ENCODE data around the gene SPINT2. TPM values are rescaled to one million over a fixed set of nuclear protein-coding genes. Genes with fewer than 3 reads are reported as not detected.

SPINT2 gene
- total and polyA plus RNA-seq, 9 donors, result 2.6 to 30.1 (median 4.7) TPM

GRCh38 chr19:38234615-38235014 is 29.8 kb upstream of the SPINT2 start:
- H3K27ac ChIP-seq (ENCODE audit: low read length), result no peak overlapping the region
- no peaks in the 10 kb centered on the region for H3K9me3 ChIP-seq (replicated peaks; ENCODE audit: control insufficient read depth, low read depth, low read length)
- DNase-seq, result no peak
- H3K4me1 ChIP-seq (ENCODE audit: control insufficient read depth, insufficient read depth, low read length), result no peaks in the 10 kb centered on the region
- H3K27me3 ChIP-seq (ENCODE audit: control insufficient read depth, insufficient read depth, low read length), result peaks cover 19% of the 10 kb centered on the region
- no peaks in the 10 kb centered on the region for H3K36me3 ChIP-seq (ENCODE audit: control insufficient read depth, insufficient read depth, low read length)
- no peak overlapping the region for H3K4me3 ChIP-seq (ENCODE audit: low read length)
- WGBS (ENCODE audit: insufficient coverage), result 100% methylated on average over 1 of the region's 4 CpGs

- H3K4me3 ChIP-seq (ENCODE audit: low read length), result no peak overlapping the region
- H3K36me3 ChIP-seq (ENCODE audit: control insufficient read depth, insufficient read depth, low read length), result no peaks in the 10 kb centered on the region
- H3K27me3 ChIP-seq (ENCODE audit: control insufficient read depth, insufficient read depth, low read length), result no peaks in the 10 kb centered on the region
- H3K9me3 ChIP-seq (replicated peaks; ENCODE audit: control insufficient read depth, low read depth, low read length), result no peaks in the 10 kb centered on the region
- DNase-seq, result no peak
- no peak overlapping the region for H3K27ac ChIP-seq (ENCODE audit: low read length)
- H3K4me1 ChIP-seq (ENCODE audit: control insufficient read depth, insufficient read depth, low read length), result peaks cover 7% of the 10 kb centered on the region
- 38% methylated on average over 7 of the region's 8 CpGs for WGBS (ENCODE audit: insufficient coverage)
These were observed 24.6 kb upstream of the SPINT2 start for GRCh38 chr19:38239816-38240215.

- no peaks in the 10 kb centered on the region for H3K9me3 ChIP-seq (replicated peaks; ENCODE audit: control insufficient read depth, low read depth, low read length)
- peaks cover 7% of the 10 kb centered on the region for H3K4me1 ChIP-seq (ENCODE audit: control insufficient read depth, insufficient read depth, low read length)
- no peak for DNase-seq
- WGBS (ENCODE audit: insufficient coverage), result 86% methylated on average over 9 of the region's 15 CpGs
- no peaks in the 10 kb centered on the region for H3K27me3 ChIP-seq (ENCODE audit: control insufficient read depth, insufficient read depth, low read length)
- H3K27ac ChIP-seq (ENCODE audit: low read length), result no peak overlapping the region
- H3K4me3 ChIP-seq (ENCODE audit: low read length), result no peak overlapping the region
- no peaks in the 10 kb centered on the region for H3K36me3 ChIP-seq (ENCODE audit: control insufficient read depth, insufficient read depth, low read length)
These were observed 21.1 kb upstream of the SPINT2 start for GRCh38 chr19:38243279-38243673.

DNA sequence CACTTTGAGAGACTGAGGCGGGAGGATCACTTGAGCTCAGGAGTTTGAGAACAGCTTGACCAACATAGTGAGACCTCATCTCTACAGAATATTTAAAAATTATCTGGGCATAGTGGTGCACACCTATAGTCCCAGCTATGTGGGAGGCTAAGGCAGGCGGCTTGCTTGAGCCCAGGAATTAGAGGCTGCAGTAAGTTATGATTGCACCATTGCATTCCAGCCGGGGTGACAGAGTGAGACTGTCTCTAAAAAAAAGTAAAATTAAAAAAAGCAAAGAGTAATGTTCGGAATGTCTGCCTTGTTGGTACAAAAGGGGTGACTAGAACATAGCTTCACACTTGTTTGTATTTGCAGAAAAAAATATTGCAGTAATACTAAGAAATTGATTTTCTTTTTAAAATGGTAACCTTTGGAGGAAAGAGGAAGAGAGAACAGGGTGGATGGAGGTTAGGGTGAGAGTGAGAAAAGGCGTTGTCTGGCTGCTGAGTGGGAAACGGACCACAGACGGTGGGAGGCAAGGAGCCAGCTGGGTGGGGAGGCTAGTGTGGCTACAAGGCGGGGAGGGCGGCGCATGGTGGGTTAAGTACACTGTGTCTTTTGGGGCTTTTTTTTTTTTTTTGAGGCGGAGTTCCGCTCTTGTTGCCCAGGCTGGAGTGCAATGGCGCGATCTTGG is 18.4 kb upstream of the SPINT2 start:
- Histone ChIP-seq H3K27ac (ENCODE audit: low read length) (no peak overlapping the region), H3K27me3 (ENCODE audit: control insufficient read depth, insufficient read depth, low read length) (no peaks in the 10 kb centered on the region), H3K4me1 (ENCODE audit: control insufficient read depth, insufficient read depth, low read length) (peaks cover 13% of the 10 kb centered on the region), H3K36me3 (ENCODE audit: control insufficient read depth, insufficient read depth, low read length) (peaks cover 2% of the 10 kb centered on the region), H3K4me3 (ENCODE audit: low read length) (no peak overlapping the region), H3K9me3 (replicated peaks; ENCODE audit: control insufficient read depth, low read depth, low read length) (no peaks in the 10 kb centered on the region)
- WGBS (ENCODE audit: insufficient coverage), result 31% methylated on average over 5 of the region's 14 CpGs
- no peak for DNase-seq

DNA sequence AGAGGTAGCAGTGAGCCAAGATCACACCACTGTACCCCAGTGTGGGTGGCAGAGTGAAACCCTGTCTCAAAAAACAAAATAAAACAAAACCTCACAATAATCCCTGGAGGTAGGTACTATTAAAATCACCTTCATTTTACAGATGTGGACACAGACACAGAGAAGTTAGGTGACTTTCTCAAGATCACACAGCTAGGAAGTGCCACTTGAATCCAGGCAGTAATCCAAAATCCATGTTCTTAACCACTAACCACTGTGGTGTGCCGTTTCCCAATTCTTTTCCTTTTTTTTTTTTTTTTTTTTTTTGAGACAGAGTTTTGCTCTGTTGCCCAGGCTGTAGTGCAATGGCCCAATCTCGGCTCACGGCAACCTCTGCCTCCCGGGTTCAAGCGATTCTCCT is 17.2 kb upstream of the SPINT2 start:
- H3K4me1 ChIP-seq (ENCODE audit: control insufficient read depth, insufficient read depth, low read length), result peaks cover 25% of the 10 kb centered on the region
- H3K27ac ChIP-seq (ENCODE audit: low read length), result no peak overlapping the region
- DNase-seq, result no peak
- H3K9me3 ChIP-seq (replicated peaks; ENCODE audit: control insufficient read depth, low read depth, low read length), result no peaks in the 10 kb centered on the region
- peaks cover 2% of the 10 kb centered on the region for H3K36me3 ChIP-seq (ENCODE audit: control insufficient read depth, insufficient read depth, low read length)
- WGBS (ENCODE audit: insufficient coverage), result 100% methylated on average over 2 of the region's 5 CpGs
- H3K27me3 ChIP-seq (ENCODE audit: control insufficient read depth, insufficient read depth, low read length), result no peaks in the 10 kb centered on the region
- no peak overlapping the region for H3K4me3 ChIP-seq (ENCODE audit: low read length)

GRCh38 chr19:38247734-38248268 is 16.6 kb upstream of the SPINT2 start:
- Histone ChIP-seq H3K36me3 (ENCODE audit: control insufficient read depth, insufficient read depth, low read length) (peaks cover 2% of the 10 kb centered on the region), H3K27me3 (ENCODE audit: control insufficient read depth, insufficient read depth, low read length) (no peaks in the 10 kb centered on the region), H3K4me1 (ENCODE audit: control insufficient read depth, insufficient read depth, low read length) (peaks cover 31% of the 10 kb centered on the region), H3K27ac (ENCODE audit: low read length) (no peak overlapping the region), H3K9me3 (replicated peaks; ENCODE audit: control insufficient read depth, low read depth, low read length) (no peaks in the 10 kb centered on the region), H3K4me3 (ENCODE audit: low read length) (no peak overlapping the region)
- 90% methylated on average over 6 of the region's 9 CpGs for WGBS (ENCODE audit: insufficient coverage)
- DNase-seq, result peak; percentile 35

GRCh38 chr19:38248421-38248820 is 16.0 kb upstream of the SPINT2 start:
- peaks cover 2% of the 10 kb centered on the region for H3K36me3 ChIP-seq (ENCODE audit: control insufficient read depth, insufficient read depth, low read length)
- DNase-seq, result no peak
- no peak overlapping the region for H3K4me3 ChIP-seq (ENCODE audit: low read length)
- no peaks in the 10 kb centered on the region for H3K9me3 ChIP-seq (replicated peaks; ENCODE audit: control insufficient read depth, low read depth, low read length)
- WGBS (ENCODE audit: insufficient coverage), result 69% methylated on average over 7 of the region's 7 CpGs
- H3K4me1 ChIP-seq (ENCODE audit: control insufficient read depth, insufficient read depth, low read length), result peaks cover 38% of the 10 kb centered on the region
- no peaks in the 10 kb centered on the region for H3K27me3 ChIP-seq (ENCODE audit: control insufficient read depth, insufficient read depth, low read length)
- H3K27ac ChIP-seq (ENCODE audit: low read length), result no peak overlapping the region

- Histone ChIP-seq H3K27ac (ENCODE audit: low read length) (peak overlapping the region; percentile 90), H3K36me3 (ENCODE audit: control insufficient read depth, insufficient read depth, low read length) (peaks cover 2% of the 10 kb centered on the region), H3K27me3 (ENCODE audit: control insufficient read depth, insufficient read depth, low read length) (no peaks in the 10 kb centered on the region), H3K4me1 (ENCODE audit: control insufficient read depth, insufficient read depth, low read length) (peaks cover 45% of the 10 kb centered on the region), H3K9me3 (replicated peaks; ENCODE audit: control insufficient read depth, low read depth, low read length) (no peaks in the 10 kb centered on the region), H3K4me3 (ENCODE audit: low read length) (no peak overlapping the region)
- no peak for DNase-seq
These were observed 13.9 kb upstream of the SPINT2 start for GRCh38 chr19:38250428-38250820.

DNA sequence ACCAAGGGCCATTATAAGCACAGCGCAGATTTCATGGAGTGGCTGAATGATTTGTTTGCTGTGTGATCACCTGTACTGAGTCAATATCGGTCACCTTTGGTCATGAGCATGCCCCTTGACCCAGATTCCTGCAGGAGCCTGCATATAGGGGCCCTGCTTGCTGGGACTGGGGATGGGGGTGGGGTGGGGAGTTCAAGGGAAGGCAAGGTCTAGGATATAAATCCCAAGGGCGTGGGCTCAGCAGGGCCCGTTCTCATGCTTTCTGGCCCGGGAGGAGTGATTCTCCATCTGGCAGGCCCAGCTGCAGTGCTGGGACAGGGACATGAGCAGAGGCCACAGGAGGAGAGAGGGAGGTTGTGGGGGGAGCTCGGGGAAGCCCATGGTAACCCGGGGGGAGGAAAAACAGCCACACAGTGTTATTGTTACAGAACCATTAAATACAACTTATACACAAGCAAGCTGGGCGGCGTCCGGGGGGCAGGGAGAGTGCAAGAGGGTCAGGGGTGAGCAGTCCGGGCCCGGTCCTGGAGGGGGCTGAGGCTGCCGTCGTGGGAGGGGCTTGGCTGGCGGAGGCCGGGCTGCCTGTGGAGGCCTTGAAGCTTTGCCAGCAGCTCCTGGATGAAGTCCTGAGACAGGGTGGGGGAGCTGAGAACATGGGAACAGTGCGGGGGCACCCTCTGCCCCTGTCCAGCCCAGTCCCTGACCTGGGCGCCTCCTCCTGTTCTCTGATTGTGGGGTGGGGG is 13.4 kb upstream of the SPINT2 start:
- peaks cover 2% of the 10 kb centered on the region for H3K36me3 ChIP-seq (ENCODE audit: control insufficient read depth, insufficient read depth, low read length)
- 10% methylated on average over 10 of the region's 18 CpGs for WGBS (ENCODE audit: insufficient coverage)
- H3K27me3 ChIP-seq (ENCODE audit: control insufficient read depth, insufficient read depth, low read length), result no peaks in the 10 kb centered on the region
- peaks cover 50% of the 10 kb centered on the region for H3K4me1 ChIP-seq (ENCODE audit: control insufficient read depth, insufficient read depth, low read length)
- DNase-seq, result peak; percentile 91
- no peaks in the 10 kb centered on the region for H3K9me3 ChIP-seq (replicated peaks; ENCODE audit: control insufficient read depth, low read depth, low read length)
- H3K4me3 ChIP-seq (ENCODE audit: low read length), result no peak overlapping the region
- peak overlapping the region; percentile 90 for H3K27ac ChIP-seq (ENCODE audit: low read length)

DNA sequence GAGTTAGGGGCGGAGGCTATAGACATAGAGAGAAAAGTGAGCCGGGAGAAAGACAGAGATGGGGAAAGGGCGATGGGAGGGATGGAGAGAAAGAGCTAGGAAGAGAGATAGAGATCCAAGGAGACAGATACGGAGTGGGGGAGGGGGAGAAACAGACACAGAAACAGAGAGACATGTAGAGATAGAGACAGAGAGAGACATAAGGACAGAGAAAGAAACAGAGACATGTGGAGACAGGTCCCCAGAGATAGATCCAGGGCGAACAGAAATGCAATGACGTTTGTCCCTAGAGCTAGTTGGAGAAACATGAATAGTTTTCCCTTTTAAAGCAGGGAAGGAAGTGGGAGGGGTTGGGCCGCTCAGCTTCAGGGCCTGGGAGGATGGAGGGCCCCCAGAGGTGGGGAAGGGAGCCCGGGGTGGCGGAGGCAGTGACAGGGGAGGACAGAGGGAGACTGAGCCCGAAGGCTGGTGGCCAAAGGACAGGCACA is 12.8 kb upstream of the SPINT2 start:
- peaks cover 2% of the 10 kb centered on the region for H3K36me3 ChIP-seq (ENCODE audit: control insufficient read depth, insufficient read depth, low read length)

More for the DNA sequence above, 12.8 kb upstream of the SPINT2 start:
- no peaks in the 10 kb centered on the region for H3K27me3 ChIP-seq (ENCODE audit: control insufficient read depth, insufficient read depth, low read length)
- H3K4me1 ChIP-seq (ENCODE audit: control insufficient read depth, insufficient read depth, low read length), result peaks cover 53% of the 10 kb centered on the region
- H3K4me3 ChIP-seq (ENCODE audit: low read length), result no peak overlapping the region
- H3K27ac ChIP-seq (ENCODE audit: low read length), result peak overlapping the region; percentile 90
- H3K9me3 ChIP-seq (replicated peaks; ENCODE audit: control insufficient read depth, low read depth, low read length), result no peaks in the 10 kb centered on the region
- 6% methylated on average over 10 of the region's 10 CpGs for WGBS (ENCODE audit: insufficient coverage)
- DNase-seq, result peak; percentile 88
